ENCODE measurements around the gene FSTL4. TPM values are rescaled to one million over a fixed set of nuclear protein-coding genes. Genes with fewer than 3 reads are reported as not detected.
A peak's percentile ranks its signal among the peaks of the same experiment; 100 is the strongest.

Gene FSTL4
- total and polyA plus RNA-seq, 2 experiments from 2014 or later, result 0.47 to 0.74 TPM

DNA sequence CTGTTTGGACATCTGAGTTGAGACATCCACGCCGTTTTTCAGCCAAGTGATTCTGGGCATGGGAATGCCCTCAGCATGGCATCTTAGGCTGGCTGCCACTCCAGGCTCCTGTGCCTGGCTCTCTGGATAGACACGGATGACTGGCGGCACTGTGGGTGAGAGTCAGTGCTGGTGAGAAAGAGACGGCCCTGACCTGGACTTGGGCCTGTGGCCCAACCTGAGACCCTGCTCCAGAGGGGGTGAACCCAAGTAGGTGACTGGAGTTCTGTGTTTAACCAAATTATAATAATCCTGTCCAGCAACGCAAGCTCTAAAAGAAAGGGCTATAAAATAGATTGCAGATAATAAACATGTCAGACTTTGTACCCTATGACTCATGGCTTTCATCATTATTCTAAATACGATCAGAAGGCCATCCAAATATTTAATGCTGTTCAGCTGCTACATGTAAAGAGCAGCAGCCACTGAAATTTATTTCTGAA lies 386.6 kb downstream of the FSTL4 start:
- Histone ChIP-seq H3K4me1 (ENCODE audit: insufficient read depth) (peaks cover 28% of the 10 kb centered on the region), H3K27ac (peak overlapping the region; percentile 59), H3K27me3 (no peaks in the 10 kb centered on the region), H3K4me2 (peak overlapping the region; percentile 7), H3K36me3 (replicated peaks; ENCODE audit: insufficient read depth, low read depth) (no peaks in the 10 kb centered on the region), H3K9me2 (replicated peaks; ENCODE audit: insufficient read depth) (no peaks in the 10 kb centered on the region), H2AFZ (no peak overlapping the region), H3K79me2 (no peaks in the 10 kb centered on the region), H4K20me1 (ENCODE audit: insufficient read depth, poor library complexity, severe bottlenecking) (no peaks in the 10 kb centered on the region), H3K9me3 (ENCODE audit: low read depth) (no peaks in the 10 kb centered on the region), H3K4me3 (no peak overlapping the region)
- peak; percentile 62 for DNase-seq (ENCODE audit: low spot score)
- 52% methylated on average over 7 of the region's 7 CpGs for WGBS (ENCODE audit: low lambda C conversion rate, missing lambda C conversion rate)
- TF ChIP-seq, protein P1, sequence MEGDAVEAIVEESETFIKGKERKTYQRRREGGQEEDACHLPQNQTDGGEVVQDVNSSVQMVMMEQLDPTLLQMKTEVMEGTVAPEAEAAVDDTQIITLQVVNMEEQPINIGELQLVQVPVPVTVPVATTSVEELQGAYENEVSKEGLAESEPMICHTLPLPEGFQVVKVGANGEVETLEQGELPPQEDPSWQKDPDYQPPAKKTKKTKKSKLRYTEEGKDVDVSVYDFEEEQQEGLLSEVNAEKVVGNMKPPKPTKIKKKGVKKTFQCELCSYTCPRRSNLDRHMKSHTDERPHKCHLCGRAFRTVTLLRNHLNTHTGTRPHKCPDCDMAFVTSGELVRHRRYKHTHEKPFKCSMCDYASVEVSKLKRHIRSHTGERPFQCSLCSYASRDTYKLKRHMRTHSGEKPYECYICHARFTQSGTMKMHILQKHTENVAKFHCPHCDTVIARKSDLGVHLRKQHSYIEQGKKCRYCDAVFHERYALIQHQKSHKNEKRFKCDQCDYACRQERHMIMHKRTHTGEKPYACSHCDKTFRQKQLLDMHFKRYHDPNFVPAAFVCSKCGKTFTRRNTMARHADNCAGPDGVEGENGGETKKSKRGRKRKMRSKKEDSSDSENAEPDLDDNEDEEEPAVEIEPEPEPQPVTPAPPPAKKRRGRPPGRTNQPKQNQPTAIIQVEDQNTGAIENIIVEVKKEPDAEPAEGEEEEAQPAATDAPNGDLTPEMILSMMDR (IDR thresholded peaks at IDR 0.05; ENCODE audit: poor library complexity), result no peak
- TF ChIP-seq EZH2phosphoT487 (IDR thresholded peaks at IDR 0.05; ENCODE audit: low read depth, severe bottlenecking, unreplicated experiment) (no peak), EZH2 (IDR thresholded peaks at IDR 0.05; ENCODE audit: borderline replicate concordance) (no peak)

DNA sequence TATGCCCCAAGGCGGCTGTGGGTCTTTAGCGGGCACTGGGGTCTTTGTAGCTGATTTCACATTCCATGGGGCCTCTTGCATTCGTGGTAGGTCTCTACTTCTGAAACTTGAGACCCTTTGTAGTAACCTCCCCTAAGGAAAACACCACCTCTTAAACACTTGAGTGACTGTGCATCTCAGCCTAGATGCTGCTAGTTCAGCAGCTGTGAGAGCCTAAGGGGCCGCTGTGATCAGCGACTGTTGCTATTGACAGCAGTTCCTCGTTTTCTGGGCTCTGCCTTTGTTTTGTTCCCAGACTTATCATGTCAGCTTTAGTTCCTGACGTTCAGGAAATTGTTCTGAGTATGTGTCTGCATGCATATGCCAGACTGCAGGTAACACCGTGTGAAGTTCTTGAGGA lies 389.4 kb downstream of the FSTL4 start:
- TF ChIP-seq, protein P1 (IDR thresholded peaks at IDR 0.05; ENCODE audit: poor library complexity), result no peak
- no peak for TF ChIP-seq EZH2phosphoT487 (IDR thresholded peaks at IDR 0.05; ENCODE audit: low read depth, severe bottlenecking, unreplicated experiment)
- no peak for TF ChIP-seq EZH2 (IDR thresholded peaks at IDR 0.05; ENCODE audit: borderline replicate concordance)
- no peak for DNase-seq (ENCODE audit: low spot score)
- H3K4me3 ChIP-seq, result no peak overlapping the region
- H3K79me2 ChIP-seq, result no peaks in the 10 kb centered on the region
- H3K36me3 ChIP-seq (replicated peaks; ENCODE audit: insufficient read depth, low read depth), result no peaks in the 10 kb centered on the region
- H3K4me2 ChIP-seq, result no peak overlapping the region
- no peaks in the 10 kb centered on the region for H3K27me3 ChIP-seq
- peak overlapping the region; percentile 8 for H3K27ac ChIP-seq
- peaks cover 28% of the 10 kb centered on the region for H3K4me1 ChIP-seq (ENCODE audit: insufficient read depth)
- no peak overlapping the region for H2AFZ ChIP-seq
- H3K9me2 ChIP-seq (replicated peaks; ENCODE audit: insufficient read depth), result no peaks in the 10 kb centered on the region
- no peaks in the 10 kb centered on the region for H4K20me1 ChIP-seq (ENCODE audit: insufficient read depth, poor library complexity, severe bottlenecking)
- no peaks in the 10 kb centered on the region for H3K9me3 ChIP-seq (ENCODE audit: low read depth)
- 42% methylated on average over 8 of the region's 8 CpGs for WGBS (ENCODE audit: low lambda C conversion rate, missing lambda C conversion rate)

DNA sequence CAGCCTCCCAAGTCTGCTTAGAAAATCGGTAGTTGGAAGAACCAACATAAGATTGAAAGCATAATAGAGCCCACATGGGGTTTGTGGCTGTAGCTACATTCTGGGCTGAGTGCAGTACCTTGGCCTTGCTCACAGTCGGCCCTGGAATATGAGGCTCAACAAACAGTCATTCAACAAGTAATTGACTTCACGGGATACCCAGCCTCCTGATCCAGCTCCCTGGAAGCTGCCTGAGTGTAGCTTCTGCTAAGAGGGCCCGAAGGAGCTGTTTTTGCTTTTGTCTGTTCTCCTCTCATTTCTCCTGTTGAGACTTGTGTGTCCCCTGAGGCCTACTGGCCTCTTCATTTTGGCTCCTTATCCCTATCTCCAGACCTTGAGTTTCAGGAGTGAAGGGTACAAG lies 389.8 kb downstream of the FSTL4 start:
- TF ChIP-seq EZH2 (IDR thresholded peaks at IDR 0.05; ENCODE audit: borderline replicate concordance), result no peak
- no peak for TF ChIP-seq EZH2phosphoT487 (IDR thresholded peaks at IDR 0.05; ENCODE audit: low read depth, severe bottlenecking, unreplicated experiment)
- TF ChIP-seq, protein P1 (IDR thresholded peaks at IDR 0.05; ENCODE audit: poor library complexity), result no peak
- Histone ChIP-seq H3K4me1 (ENCODE audit: insufficient read depth) (peaks cover 27% of the 10 kb centered on the region), H3K9me2 (replicated peaks; ENCODE audit: insufficient read depth) (no peaks in the 10 kb centered on the region), H3K4me2 (no peak overlapping the region), H3K27ac (peak overlapping the region; percentile 8), H3K9me3 (ENCODE audit: low read depth) (no peaks in the 10 kb centered on the region), H3K27me3 (no peaks in the 10 kb centered on the region), H3K36me3 (replicated peaks; ENCODE audit: insufficient read depth, low read depth) (no peaks in the 10 kb centered on the region), H3K79me2 (no peaks in the 10 kb centered on the region), H4K20me1 (ENCODE audit: insufficient read depth, poor library complexity, severe bottlenecking) (no peaks in the 10 kb centered on the region), H2AFZ (no peak overlapping the region), H3K4me3 (no peak overlapping the region)
- DNase-seq (ENCODE audit: low spot score), result no peak
- WGBS (ENCODE audit: low lambda C conversion rate, missing lambda C conversion rate), result 83% methylated on average over 4 of the region's 4 CpGs

DNA sequence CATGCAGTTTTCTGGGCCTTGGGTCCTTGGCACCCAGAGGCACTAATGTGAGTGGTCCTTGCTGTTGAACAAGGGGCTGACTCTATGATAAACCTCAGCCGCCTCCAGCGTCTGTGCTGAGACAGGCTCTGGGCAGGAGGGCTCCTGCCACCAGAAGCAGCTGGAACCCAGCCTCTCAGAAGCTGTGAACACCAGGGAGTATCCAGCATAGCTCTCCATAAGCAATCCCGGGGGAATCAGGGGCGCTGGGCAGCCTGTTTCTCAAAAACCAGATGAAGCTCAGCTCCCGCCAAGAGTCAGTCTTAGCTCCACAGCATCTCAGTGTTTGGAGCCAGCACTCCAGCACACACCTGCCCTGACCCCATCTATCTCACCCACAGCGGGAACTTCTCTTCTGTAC lies 390.3 kb downstream of the FSTL4 start:
- Histone ChIP-seq H4K20me1 (ENCODE audit: insufficient read depth, poor library complexity, severe bottlenecking) (no peaks in the 10 kb centered on the region), H2AFZ (no peak overlapping the region), H3K9me3 (ENCODE audit: low read depth) (no peaks in the 10 kb centered on the region), H3K4me1 (ENCODE audit: insufficient read depth) (peaks cover 22% of the 10 kb centered on the region), H3K36me3 (replicated peaks; ENCODE audit: insufficient read depth, low read depth) (no peaks in the 10 kb centered on the region), H3K27me3 (no peaks in the 10 kb centered on the region), H3K4me3 (no peak overlapping the region), H3K27ac (no peak overlapping the region), H3K4me2 (no peak overlapping the region), H3K9me2 (replicated peaks; ENCODE audit: insufficient read depth) (no peaks in the 10 kb centered on the region), H3K79me2 (no peaks in the 10 kb centered on the region)
- WGBS (ENCODE audit: low lambda C conversion rate, missing lambda C conversion rate), result 77% methylated on average over 6 of the region's 6 CpGs
- no peak for DNase-seq (ENCODE audit: low spot score)
- TF ChIP-seq EZH2phosphoT487 (IDR thresholded peaks at IDR 0.05; ENCODE audit: low read depth, severe bottlenecking, unreplicated experiment) (no peak), EZH2 (IDR thresholded peaks at IDR 0.05; ENCODE audit: borderline replicate concordance) (no peak)
- TF ChIP-seq, protein P1 (IDR thresholded peaks at IDR 0.05; ENCODE audit: poor library complexity), result no peak
